ENCODE results near the gene MVK.

GRCh38 chr12:109567296-109567695, 6.3 kb upstream of the MVK start:
- TF ChIP-seq POLR2A (IDR thresholded peaks at IDR 0.05) (no peak), CTCF (IDR thresholded peaks at IDR 0.05) (no peak), EP300 (IDR thresholded peaks at IDR 0.05) (no peak), POLR2AphosphoS5 (IDR thresholded peaks at IDR 0.05) (no peak)
